ENCODE measurements around the gene IDNK. TPM values are rescaled to one million over a fixed set of nuclear protein-coding genes. Genes with fewer than 3 reads are reported as not detected.
A peak's percentile ranks its signal among the peaks of the same experiment; 100 is the strongest.

IDNK gene
- total RNA-seq, 3 donors from 2014 or later (not counting 1 experiment from before 2014, with no cell fraction given): 12.5 to 13.5 (median 13.0) TPM

GRCh38 chr9:83662933-83663332, 40.0 kb downstream of the IDNK start:
- no peaks in the 10 kb centered on the region for H3K27me3 Mint-ChIP-seq (ENCODE audit: low read depth in 2 of 2)
- H3K4me3 ChIP-seq (ENCODE audit: low read length): no peak overlapping the region
- DNase-seq (no peak), ATAC-seq (no peak)
- peaks cover 83% of the 10 kb centered on the region for H3K36me3 ChIP-seq (ENCODE audit: control insufficient read depth, insufficient read depth, low read length)
- no peaks in the 10 kb centered on the region for H3K4me1 ChIP-seq (ENCODE audit: control insufficient read depth, insufficient read depth, low read length)
- peaks cover 17% of the 10 kb centered on the region for H3K36me3 Mint-ChIP-seq
- intact Hi-C loops (cut with micrococcal nuclease): no loop called here
- no peak overlapping the region for H3K27ac Mint-ChIP-seq
- H3K4me1 Mint-ChIP-seq: peaks cover 0 to 12% of the 10 kb centered on the region in 2 donors
- no peaks in the 10 kb centered on the region for H3K27me3 ChIP-seq (ENCODE audit: control insufficient read depth, insufficient read depth, low read length)
- no peak overlapping the region for H3K4me3 Mint-ChIP-seq
- H3K9me3 ChIP-seq (ENCODE audit: control insufficient read depth, insufficient read depth, low read length): no peaks in the 10 kb centered on the region
- no peak overlapping the region for H3K27ac ChIP-seq (ENCODE audit: low read length)
- WGBS (ENCODE audit: insufficient coverage): 100% methylated on average over 2 of the region's 3 CpGs
- H3K9me3 Mint-ChIP-seq: no peaks in the 10 kb centered on the region
- TF ChIP-seq CTCF (IDR thresholded peaks at IDR 0.05): no peak

GRCh38 chr9:83665580-83666200, 42.7 kb downstream of the IDNK start:
- WGBS (ENCODE audit: insufficient coverage): 55% methylated on average over 3 of the region's 5 CpGs
- Mint-ChIP-seq H3K27ac (peak overlapping the region in 1 of 2 donors; percentile 34), H3K27me3 (ENCODE audit: low read depth in 2 of 2) (no peaks in the 10 kb centered on the region), H3K9me3 (no peaks in the 10 kb centered on the region), H3K4me3 (no peak overlapping the region), H3K36me3 (peaks cover 9% of the 10 kb centered on the region), H3K4me1 (peaks cover 0 to 18% of the 10 kb centered on the region in 2 donors)
- DNase-seq (no peak), ATAC-seq (no peak)
- no peaks in the 10 kb centered on the region for H3K4me1 ChIP-seq (ENCODE audit: control insufficient read depth, insufficient read depth, low read length)
- no peaks in the 10 kb centered on the region for H3K9me3 ChIP-seq (ENCODE audit: control insufficient read depth, insufficient read depth, low read length)
- H3K36me3 ChIP-seq (ENCODE audit: control insufficient read depth, insufficient read depth, low read length): peaks cover 75% of the 10 kb centered on the region
- TF ChIP-seq CTCF (IDR thresholded peaks at IDR 0.05): no peak
- intact Hi-C loops (cut with micrococcal nuclease): no loop called here
- H3K27ac ChIP-seq (ENCODE audit: low read length): no peak overlapping the region
- H3K27me3 ChIP-seq (ENCODE audit: control insufficient read depth, insufficient read depth, low read length): no peaks in the 10 kb centered on the region
- H3K4me3 ChIP-seq (ENCODE audit: low read length): no peak overlapping the region

DNA sequence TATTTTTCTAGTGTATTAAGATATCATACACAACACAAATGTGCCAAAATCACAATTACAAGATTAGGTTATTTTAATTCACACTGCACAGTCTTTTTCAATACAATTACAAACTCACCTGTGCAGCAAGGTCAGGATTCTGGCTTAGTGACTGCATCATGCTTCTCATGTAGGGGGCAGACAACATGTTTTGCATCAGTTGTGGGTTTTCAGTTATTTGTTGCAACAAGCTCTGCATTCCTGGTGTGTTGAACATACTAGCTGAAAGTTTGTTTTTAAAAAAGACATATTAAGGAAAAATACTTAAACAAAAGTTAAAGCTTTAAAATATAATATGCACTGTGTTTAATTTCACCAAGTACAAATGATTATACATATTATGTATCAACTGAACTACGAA, 46.1 kb downstream of the IDNK start:
- TF ChIP-seq CTCF (IDR thresholded peaks at IDR 0.05): no peak
- H3K36me3 ChIP-seq (ENCODE audit: control insufficient read depth, insufficient read depth, low read length): peaks cover 61% of the 10 kb centered on the region
- Mint-ChIP-seq H3K9me3 (no peaks in the 10 kb centered on the region), H3K27me3 (ENCODE audit: low read depth in 2 of 2) (no peaks in the 10 kb centered on the region), H3K36me3 (peaks cover 16% of the 10 kb centered on the region), H3K4me1 (peaks cover 15 to 29% of the 10 kb centered on the region in 2 donors), H3K4me3 (no peak overlapping the region), H3K27ac (no peak overlapping the region)
- no peaks in the 10 kb centered on the region for H3K4me1 ChIP-seq (ENCODE audit: control insufficient read depth, insufficient read depth, low read length)
- H3K9me3 ChIP-seq (ENCODE audit: control insufficient read depth, insufficient read depth, low read length): no peaks in the 10 kb centered on the region
- intact Hi-C loops (cut with micrococcal nuclease): no loop called here
- no peak for DNase-seq
- ATAC-seq: no peak
- H3K4me3 ChIP-seq (ENCODE audit: low read length): no peak overlapping the region
- H3K27me3 ChIP-seq (ENCODE audit: control insufficient read depth, insufficient read depth, low read length): no peaks in the 10 kb centered on the region
- no CpG with 5 or more reads among the region's 1 CpG for WGBS (ENCODE audit: insufficient coverage)
- no peak overlapping the region for H3K27ac ChIP-seq (ENCODE audit: low read length)

GRCh38 chr9:83670381-83670780, 47.4 kb downstream of the IDNK start:
- 89% methylated on average over 4 of the region's 5 CpGs for whole genome bisulfite sequencing (ENCODE audit: insufficient coverage)
- no peak for TF ChIP-seq CTCF (IDR thresholded peaks at IDR 0.05)
- no peak overlapping the region for H3K27ac ChIP-seq (ENCODE audit: low read length)
- ATAC-seq: no peak
- Mint-ChIP-seq H3K27ac (peak overlapping the region in 1 of 2 donors; percentile 16), H3K36me3 (peaks cover 16% of the 10 kb centered on the region), H3K4me1 (peaks cover 15 to 28% of the 10 kb centered on the region in 2 donors), H3K4me3 (no peak overlapping the region), H3K9me3 (no peaks in the 10 kb centered on the region), H3K27me3 (ENCODE audit: low read depth in 2 of 2) (no peaks in the 10 kb centered on the region)
- H3K4me1 ChIP-seq (ENCODE audit: control insufficient read depth, insufficient read depth, low read length): no peaks in the 10 kb centered on the region
- DNase-seq: no peak
- no peak overlapping the region for H3K4me3 ChIP-seq (ENCODE audit: low read length)
- no peaks in the 10 kb centered on the region for H3K9me3 ChIP-seq (ENCODE audit: control insufficient read depth, insufficient read depth, low read length)
- H3K27me3 ChIP-seq (ENCODE audit: control insufficient read depth, insufficient read depth, low read length): no peaks in the 10 kb centered on the region
- H3K36me3 ChIP-seq (ENCODE audit: control insufficient read depth, insufficient read depth, low read length): peaks cover 60% of the 10 kb centered on the region
- intact Hi-C loops (cut with micrococcal nuclease): no loop called here
